Occipital lobe (tissue), 2 donors: Measurements from ENCODE around the gene EZH1. TPM values are rescaled to one million over a fixed set of nuclear protein-coding genes. Genes with fewer than 3 reads are reported as not detected.

Experiments
- DNase-seq: peaks from one replicate; lab custom pipeline; 2025; lab: John Stamatoyannopoulos, UW
- total RNA-seq: library from RNA; depleted of rRNA; stranded (reverse); fragments of >200 nt; gene quantifications from one replicate; pipeline ENCODE4 v1.2.3, GENCODE V29; 2014

EZH1 gene
- total RNA-seq, 1 donor from 2014 or later, result 23.2 TPM

DNA sequence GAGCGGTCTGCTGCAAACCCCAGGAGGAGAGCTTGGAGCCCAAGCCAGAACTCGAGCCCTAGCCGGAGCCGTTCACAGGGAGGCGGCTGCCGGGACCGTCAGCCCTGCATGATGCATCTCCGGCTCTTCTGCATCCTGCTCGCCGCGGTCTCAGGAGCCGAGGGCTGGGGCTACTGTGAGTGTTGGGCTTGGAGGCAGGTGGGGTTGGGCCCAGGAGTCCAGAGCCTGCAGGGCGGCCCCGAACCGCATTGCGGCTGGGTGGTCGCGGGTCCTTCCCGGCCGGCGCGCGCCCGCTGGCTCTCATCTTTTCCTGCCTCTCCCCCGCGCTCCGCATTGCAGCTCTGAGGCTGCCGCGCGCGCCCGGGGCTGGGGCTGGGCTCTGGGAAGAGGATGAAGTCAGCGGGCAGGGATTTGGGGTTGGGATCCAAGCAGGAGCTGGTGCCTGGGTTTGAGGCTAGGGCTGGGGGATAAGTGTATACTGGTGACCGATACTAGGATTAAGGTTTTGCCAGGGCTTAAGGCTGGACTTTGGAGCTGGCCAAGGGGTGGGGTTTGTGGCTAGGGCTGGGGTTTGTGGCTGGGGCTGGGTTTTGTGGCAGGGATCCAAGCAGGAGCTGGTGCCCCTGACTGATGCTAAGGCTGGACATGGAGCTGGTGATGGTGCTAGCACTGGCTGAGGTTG is 62.0 kb downstream of the EZH1 start:
- peak; percentile 55 for DNase-seq

- peak; percentile 64 for DNase-seq
These were observed 62.7 kb downstream of the EZH1 start, which contains the start of gene CNTNAP1 for GRCh38 chr17:42681976-42682721. Gene CNTNAP1, plus strand, starts transcription at chr17:42682531. Its CDS starts 299 bp downstream, at chr17:42682830.

DNA sequence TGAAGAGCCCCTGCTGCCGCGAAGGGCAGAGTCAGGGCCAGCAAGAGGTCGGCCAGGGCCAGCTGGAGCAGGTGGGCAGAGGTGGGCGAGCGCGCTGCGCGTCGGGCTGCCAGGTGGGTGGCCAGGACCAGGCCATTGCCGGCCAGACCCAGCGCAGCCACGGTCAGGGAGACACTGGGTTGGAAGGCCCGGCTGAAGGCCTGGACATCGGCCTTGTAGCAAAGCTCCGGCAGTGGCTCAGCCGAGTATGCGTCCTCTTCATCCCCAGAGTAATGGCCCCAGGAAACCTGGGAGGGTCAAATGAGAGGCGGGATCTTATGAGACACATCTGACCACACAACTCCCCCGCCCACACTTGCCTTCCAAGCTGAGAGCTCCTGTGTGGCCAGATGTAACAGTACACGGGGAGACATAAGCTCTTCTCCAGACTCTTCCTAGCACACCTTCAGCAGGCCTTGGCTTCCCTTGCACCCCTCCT is 64.5 kb downstream of the EZH1 start:
- DNase-seq, result no peak

DNA sequence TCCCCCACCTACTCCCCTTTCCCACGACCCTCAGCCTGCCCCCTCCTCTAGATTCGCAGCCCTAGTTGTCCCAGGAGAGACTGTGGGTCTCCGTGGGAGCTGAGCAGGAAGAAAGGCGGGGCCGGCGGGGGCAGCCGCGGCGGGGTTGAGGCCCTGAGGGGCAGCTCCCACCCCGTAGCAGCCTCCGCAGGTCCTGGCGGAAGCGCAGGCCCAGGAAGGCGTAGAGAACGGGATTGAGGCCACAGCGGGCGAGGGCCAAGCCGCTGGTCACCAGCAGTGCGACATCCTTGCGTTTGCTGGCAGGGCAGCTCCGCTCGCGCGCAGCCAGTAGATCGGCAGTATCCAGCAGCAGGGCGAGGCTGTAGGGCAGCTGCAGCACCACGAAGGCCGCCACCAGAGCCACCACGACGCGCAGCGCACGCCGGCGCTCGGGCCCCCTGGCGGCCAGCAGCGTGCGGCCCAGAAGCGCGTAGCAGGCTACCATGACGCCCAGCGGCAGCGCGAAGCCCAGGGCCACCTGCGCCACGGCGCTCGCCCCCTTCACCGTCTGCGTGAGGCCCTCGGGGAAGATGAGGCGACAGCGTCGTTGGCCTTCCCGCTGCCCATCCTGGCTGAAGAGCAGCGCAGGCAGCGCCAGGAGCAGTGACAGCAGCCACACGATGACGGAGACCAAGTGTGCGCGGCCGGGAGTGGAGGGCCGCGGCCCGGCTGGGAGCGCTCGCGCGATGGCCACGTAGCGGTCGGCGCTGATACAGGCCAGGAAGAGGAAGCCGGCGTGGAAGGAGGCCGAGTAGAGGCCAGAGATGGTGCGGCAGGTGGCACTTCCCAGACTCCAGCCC is 65.1 kb downstream of the EZH1 start:
- DNase-seq, result peak; percentile 57

GRCh38 chr17:42678951-42679491 is 65.8 kb downstream of the EZH1 start:
- no peak for DNase-seq

- peak; percentile 78 for DNase-seq
These were observed 66.7 kb downstream of the EZH1 start for GRCh38 chr17:42677921-42678781.

DNA sequence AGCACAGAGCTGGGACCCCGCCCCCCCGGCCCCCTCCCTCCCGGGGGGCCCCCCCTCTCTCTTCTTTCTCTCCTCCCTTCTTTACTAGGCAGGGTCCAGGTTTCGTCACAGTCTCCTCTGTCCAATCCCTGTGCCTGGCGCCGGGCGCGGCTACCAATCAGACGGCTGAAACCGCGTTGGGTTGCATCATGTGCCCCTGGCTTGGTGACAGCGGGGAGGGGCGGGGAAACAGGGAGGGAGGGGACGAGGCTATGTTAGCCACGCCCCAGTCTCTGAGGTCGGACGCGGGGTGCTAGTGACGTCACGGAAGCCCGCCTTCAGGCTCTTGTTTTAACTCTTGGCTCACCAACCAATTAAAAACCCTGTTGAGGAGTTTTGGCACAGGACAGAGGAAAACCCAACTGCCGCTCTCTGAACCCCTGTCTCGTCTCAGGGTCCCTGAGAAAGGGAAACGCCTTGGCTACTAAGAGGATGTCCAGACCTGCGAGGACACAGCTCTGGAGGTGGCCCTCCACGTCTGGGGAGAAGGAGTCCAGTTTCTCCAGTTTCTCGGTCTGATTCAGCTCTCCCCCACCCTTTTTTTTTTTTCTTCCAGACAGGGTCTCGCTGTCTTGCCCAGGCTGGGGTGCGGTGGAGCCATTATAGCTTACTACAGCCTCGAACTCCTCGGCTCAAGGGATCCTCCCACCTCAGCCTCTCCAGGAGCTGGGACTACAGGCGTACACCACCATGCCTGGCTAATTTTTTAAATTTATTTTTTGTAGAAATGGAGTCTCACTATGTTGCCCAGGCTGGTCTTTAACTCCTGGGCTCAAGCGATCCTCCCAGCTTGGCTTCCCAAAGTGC is 67.6 kb downstream of the EZH1 start:
- peak; percentile 100 for DNase-seq

DNA sequence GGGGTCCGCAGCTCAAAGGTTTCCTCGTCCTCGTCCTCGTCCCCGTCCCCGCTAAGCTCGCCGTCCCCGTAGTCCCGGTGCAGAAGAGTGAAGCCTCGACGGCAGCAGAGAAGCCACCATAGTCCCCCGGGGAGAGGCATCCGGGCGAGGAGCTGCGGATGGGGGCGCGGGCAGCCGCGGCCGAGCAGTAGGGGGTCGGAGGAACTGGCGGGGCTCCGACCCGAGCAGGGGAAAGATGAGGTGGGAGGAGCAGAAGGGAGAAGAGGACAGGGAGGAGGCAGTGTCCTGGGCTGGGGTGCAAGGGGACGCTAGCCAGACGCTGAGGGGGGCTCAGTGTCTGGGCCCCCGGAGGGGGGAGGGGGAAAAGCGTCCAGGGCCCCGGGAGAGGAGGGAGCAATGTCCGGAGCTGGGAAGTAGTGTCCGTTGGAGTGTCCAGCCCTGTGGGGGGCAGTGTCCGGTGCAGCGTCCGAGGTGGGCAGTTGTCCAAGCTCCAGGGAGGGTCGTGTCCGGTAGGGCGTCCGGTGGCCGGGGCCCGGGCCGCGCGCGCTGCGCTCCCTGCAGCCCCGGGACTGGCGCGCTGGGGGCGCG is 68.3 kb downstream of the EZH1 start, which contains the start of gene PLEKHH3:
PLEKHH3 (minus strand) TSS at position 571 of the 588 bp plus-strand sequence; CDS start at position 140, 431 bp downstream.
- DNase-seq, result no peak

DNA sequence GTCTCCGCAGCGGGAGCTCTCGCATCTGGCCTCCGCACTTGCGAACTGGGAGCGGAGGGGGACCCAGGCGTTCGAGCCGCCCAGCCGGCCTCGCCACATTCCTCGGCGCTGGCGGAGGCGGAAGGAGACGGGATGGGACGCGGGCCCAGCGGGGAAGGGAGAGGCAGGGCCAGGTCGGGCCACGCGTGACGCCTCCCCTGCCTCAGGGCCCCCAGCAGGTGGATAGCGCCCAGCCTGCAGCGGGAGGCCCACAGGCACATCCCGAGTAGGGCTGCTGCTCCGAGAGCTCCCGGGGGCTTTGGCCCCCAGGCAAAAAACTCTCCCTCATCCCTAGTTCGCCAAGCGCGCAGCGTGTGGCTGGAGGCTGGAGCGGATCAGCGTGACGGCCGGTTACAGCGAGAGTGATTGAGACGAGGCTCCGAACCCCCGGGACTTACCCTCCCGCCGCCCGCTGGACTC is 68.8 kb downstream of the EZH1 start:
- DNase-seq, result no peak

DNA sequence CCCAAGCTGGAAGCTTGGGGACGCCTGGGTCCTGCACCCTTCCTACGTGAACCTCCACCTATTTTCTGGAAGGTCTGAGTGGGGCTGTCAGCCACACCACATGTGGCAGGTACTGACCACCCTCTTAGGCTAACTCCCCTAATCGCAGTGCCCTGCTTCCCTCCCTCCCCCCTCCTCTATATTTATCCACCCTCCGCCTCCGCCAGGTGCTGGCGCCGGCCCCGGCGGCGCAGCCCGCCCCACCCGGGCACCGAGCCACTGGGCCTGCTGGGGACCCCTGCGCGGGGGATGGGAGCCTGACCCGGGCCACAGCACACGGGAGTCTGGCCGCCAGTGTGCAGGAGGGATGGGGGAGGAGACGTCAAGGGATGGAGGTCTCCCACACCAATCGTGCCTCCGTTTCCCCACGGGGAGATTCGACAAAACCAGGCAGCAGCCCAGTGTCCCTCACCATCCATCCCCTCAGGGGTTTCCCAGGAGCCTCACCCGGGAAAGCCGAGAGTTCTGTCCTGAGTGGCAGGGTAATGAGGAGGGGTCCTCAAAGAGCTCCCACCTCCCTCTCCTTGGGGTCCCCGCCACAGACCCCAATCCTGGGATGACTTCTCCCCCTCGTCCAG is 69.4 kb downstream of the EZH1 start:
- no peak for DNase-seq

DNA sequence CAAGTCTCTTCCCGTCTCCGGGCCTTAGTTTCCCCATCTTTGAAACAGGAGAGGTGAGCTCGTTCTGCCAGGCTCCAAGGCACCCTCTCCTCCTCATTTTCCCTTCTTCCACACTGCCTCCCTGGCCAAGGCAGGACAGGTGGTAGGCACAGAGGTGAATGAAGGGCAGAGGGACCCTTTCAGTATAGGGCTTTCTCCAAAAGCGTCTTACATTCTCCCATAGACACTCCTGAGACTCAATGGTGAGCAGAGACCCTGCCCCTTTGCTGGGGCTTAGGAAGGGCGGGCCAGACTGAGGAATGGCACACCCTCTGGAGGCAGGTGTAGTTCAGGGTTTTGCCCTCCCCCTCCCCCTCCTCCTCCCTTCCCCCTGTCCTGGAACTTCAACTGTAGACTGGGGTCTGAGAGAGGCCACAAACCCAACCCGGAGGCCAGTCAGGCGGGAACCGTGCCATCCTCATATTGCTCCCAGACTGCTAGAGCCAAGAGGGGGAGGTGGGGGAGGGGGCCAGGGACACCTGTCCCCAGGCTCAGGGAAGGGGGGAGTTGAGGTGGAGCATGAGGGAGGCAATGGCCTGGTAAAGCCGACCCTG is 70.0 kb downstream of the EZH1 start:
- DNase-seq, result no peak

- DNase-seq, result no peak
These were observed 70.7 kb downstream of the EZH1 start for GRCh38 chr17:42673885-42674754.

DNA sequence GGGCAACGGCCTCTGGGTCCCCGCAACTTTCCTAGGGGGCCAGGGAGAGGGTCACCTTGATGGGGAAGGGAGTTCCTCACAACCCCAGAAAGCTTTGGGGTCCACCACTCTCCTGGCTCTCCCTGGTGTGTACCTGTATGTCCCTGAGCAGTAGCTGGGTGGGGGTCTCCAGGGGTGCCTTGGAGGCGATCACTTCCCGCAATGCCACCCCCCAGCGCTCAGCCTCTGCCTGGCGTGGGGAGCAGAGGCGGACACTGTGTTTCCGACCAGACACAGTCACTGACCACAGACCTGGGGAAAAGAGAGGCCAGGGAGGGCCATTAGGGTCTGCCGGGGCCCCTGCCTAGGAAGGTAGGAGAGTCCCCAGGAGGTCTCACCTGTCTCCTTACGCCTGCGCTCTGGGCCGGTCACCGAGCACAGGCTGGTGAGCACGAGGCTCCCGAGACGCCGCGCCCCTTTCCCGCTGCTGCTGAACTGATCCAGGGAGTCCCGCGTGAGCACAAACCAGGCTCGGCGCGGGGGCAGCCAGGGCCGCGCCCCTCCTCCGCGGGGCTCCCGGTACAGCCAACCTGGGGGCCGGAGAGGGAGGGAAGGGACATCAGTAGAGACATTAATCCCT is 71.5 kb downstream of the EZH1 start:
- DNase-seq, result no peak

- no peak for DNase-seq
These were observed 72.8 kb downstream of the EZH1 start for GRCh38 chr17:42672038-42672437.

GRCh38 chr17:42670789-42671657 is 73.8 kb downstream of the EZH1 start:
- no peak for DNase-seq
